Testis (tissue), 3 donors: Measurements from ENCODE around the gene HLF. TPM values are rescaled to one million over a fixed set of nuclear protein-coding genes. Genes with fewer than 3 reads are reported as not detected.

Experiments
- DNase-seq: peaks from one replicate; pipeline ENCODE4 v3.0.0-alpha.2; 2019
- H3K27ac ChIP-seq, 2 donors: fragments of 200-600 bp; sonication (generic); one replicate each; pipeline ENCODE4 v1.5.1; 2019
- H3K27me3 ChIP-seq: fragments of 200-600 bp; sonication (generic); one replicate; pipeline ENCODE4 v1.5.1; 2019
- H3K36me3 ChIP-seq: fragments of 200-600 bp; sonication (generic); one replicate; pipeline ENCODE4 v1.5.1; 2017; ENCODE audit warnings: low read depth; ENCODE audit errors: missing control alignments
- H3K4me1 ChIP-seq: fragments of 200-600 bp; sonication (generic); one replicate; pipeline ENCODE4 v1.5.1; 2019
- H3K4me3 ChIP-seq, 2 donors: fragments of 200-600 bp; sonication (generic); one replicate each; pipeline ENCODE4 v1.5.1; 2017 to 2019
- H3K9me3 ChIP-seq: fragments of 200-600 bp; sonication (generic); one replicate; pipeline ENCODE4 v1.5.1; 2017
- POLR2A ChIP-seq: fragments of 450-650 bp; IDR thresholded peaks from one replicate; pipeline ENCODE4 v1.6.1; 2017; ENCODE audit warnings: antibody characterized with exemption, mild to moderate bottlenecking, moderate library complexity
- WGBS, 2 donors: methylation state at CpG; one replicate each; pipeline ENCODE4 v1.1.5; 2018; 5-methylcytosine and 5-hydroxymethylcytosine counted together
- intact Hi-C: fragments of 100-400 bp; cut with DNase I; formaldehyde crosslinking; loops from one replicate; pipeline ENCODE4 v1.15.1; 2023; ENCODE audit warnings: low total_unique reads
- polyA plus RNA-seq: library from polyadenylated mRNA; stranded (reverse); fragments of 350-450 nt; fragmentation: Illumina TruSeq; extraction: RNeasy Lipid Tissue Mini Kit (QIAGEN cat#74804); gene quantifications from one replicate; pipeline ENCODE4 v1.2.3, GENCODE V29; 2014; ENCODE audit warnings: low read depth, low replicate concordance; ENCODE audit not compliant: insufficient read depth
- total RNA-seq, 2 donors: library from RNA; depleted of rRNA; stranded (reverse); fragments of >200 nt; gene quantifications; one replicate each; pipeline ENCODE4 v1.2.3, GENCODE V29; 2016
- TF ChIP-seq, protein P1 (sequence below), 3 experiments: fragments of 450-650 bp in 2 of 3; fragments of 200-600 bp in 1 of 3; sonication (generic) in 1 of 3; IDR thresholded peaks; one replicate each; pipeline ENCODE4 v1.5.1; 2016 to 2019; ENCODE audit warnings: antibody characterized with exemption in 3 of 3, mild to moderate bottlenecking in 2 of 3, moderate library complexity in 1 of 3

Gene HLF
- total and polyA plus RNA-seq, 3 donors from 2014 or later = 7.0 to 23.4 (median 14.5) TPM

DNA sequence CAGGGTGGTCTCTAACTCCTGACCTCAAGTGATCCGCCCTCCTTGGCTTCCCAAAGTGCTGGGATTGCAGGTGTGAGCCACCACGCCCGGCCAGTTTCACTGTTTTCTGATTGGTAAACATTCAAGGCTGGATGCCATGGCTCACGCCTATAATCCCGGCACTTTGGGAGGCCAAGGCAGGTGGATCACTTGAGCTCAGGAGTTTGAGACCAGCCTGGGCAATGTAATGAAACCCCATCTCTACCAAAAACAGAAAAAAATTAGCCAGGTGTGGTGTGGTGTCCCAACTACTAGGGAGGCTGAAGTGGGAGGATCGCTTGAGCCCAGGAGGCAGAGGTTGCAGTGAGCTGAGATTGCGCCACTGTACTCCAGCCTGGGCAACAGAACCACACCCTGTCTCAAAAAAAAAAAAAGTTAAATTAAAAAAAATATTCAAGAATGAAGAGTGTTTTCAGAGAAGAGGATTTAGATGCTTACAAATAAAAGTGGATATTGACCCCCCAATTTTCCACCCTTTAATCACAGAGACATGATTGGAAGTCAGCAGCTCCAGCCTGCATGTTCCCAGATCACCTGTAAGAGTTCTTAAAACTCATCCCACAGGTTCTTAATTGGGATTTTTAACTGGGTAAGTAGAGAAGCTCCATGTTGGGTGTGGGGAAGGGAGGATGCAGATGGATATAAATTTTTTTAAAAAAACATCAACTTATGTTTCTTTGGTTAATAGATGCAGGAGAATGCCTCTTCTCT lies 23.8 kb downstream of the HLF start:
- TF ChIP-seq, protein P1, sequence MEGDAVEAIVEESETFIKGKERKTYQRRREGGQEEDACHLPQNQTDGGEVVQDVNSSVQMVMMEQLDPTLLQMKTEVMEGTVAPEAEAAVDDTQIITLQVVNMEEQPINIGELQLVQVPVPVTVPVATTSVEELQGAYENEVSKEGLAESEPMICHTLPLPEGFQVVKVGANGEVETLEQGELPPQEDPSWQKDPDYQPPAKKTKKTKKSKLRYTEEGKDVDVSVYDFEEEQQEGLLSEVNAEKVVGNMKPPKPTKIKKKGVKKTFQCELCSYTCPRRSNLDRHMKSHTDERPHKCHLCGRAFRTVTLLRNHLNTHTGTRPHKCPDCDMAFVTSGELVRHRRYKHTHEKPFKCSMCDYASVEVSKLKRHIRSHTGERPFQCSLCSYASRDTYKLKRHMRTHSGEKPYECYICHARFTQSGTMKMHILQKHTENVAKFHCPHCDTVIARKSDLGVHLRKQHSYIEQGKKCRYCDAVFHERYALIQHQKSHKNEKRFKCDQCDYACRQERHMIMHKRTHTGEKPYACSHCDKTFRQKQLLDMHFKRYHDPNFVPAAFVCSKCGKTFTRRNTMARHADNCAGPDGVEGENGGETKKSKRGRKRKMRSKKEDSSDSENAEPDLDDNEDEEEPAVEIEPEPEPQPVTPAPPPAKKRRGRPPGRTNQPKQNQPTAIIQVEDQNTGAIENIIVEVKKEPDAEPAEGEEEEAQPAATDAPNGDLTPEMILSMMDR (IDR thresholded peaks at IDR 0.05) = no peak
- no peak for TF ChIP-seq POLR2A
- H3K4me3 ChIP-seq = no peak overlapping the region
- intact Hi-C loops = no loop called here
- H3K27ac ChIP-seq = no peak overlapping the region
- H3K9me3 ChIP-seq = no peaks in the 10 kb centered on the region
- peaks cover 26% of the 10 kb centered on the region for H3K4me1 ChIP-seq
- H3K36me3 ChIP-seq = no peaks in the 10 kb centered on the region
- H3K27me3 ChIP-seq = no peaks in the 10 kb centered on the region
- WGBS, 2 donors = 86 to 88% methylated on average over 7 of the region's 7 CpGs
- DNase-seq = no peak

- Histone ChIP-seq H3K27me3 (no peaks in the 10 kb centered on the region), H3K27ac (no peak overlapping the region), H3K36me3 (no peaks in the 10 kb centered on the region), H3K4me1 (peaks cover 23% of the 10 kb centered on the region), H3K9me3 (no peaks in the 10 kb centered on the region), H3K4me3 (no peak overlapping the region)
- 100% methylated on average over 1 of the region's 1 CpG for WGBS, 2 donors
- intact Hi-C loops = no loop called here
- TF ChIP-seq, protein P1 (IDR thresholded peaks at IDR 0.05) = no peak
- no peak for TF ChIP-seq POLR2A
- DNase-seq = no peak
Measured at GRCh38 chr17:55289106-55289446, 24.3 kb downstream of the HLF start.

DNA sequence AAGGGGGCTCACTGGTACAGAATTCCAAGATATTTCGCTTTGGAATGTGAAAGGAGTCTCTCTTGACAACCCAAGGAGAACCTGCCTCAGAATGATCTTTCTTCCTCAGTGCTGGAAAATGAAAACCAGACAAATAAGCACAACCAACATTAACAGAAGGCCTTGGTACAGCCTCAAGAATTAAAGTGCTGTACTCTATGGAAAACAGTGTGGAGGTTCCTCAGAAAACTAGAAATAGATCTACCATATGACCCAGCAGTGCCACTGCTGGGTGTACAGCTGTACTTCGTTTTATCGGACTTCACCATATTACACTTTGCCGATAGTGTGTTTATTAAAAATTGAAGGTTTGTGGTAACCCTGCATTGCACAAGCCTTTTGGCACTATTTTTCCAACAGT lies 25.2 kb downstream of the HLF start:
- peaks cover 15% of the 10 kb centered on the region for H3K4me1 ChIP-seq
- H3K4me3 ChIP-seq = no peak overlapping the region
- H3K36me3 ChIP-seq = no peaks in the 10 kb centered on the region
- H3K27me3 ChIP-seq = no peaks in the 10 kb centered on the region
- no peak for DNase-seq
- no peak overlapping the region for H3K27ac ChIP-seq
- TF ChIP-seq, protein P1 (IDR thresholded peaks at IDR 0.05) = no peak
- TF ChIP-seq POLR2A = no peak
- intact Hi-C loops = no loop called here
- WGBS, 2 donors = 89% methylated on average over 4 of the region's 4 CpGs
- H3K9me3 ChIP-seq = no peaks in the 10 kb centered on the region

GRCh38 chr17:55290492-55291113 lies 25.8 kb downstream of the HLF start:
- H3K36me3 ChIP-seq = no peaks in the 10 kb centered on the region
- intact Hi-C loops = no loop called here
- no peaks in the 10 kb centered on the region for H3K27me3 ChIP-seq
- DNase-seq = no peak
- H3K4me3 ChIP-seq = no peak overlapping the region
- H3K4me1 ChIP-seq = peaks cover 13% of the 10 kb centered on the region
- H3K27ac ChIP-seq = no peak overlapping the region
- WGBS, 2 donors = 63 to 65% methylated on average over 5 of the region's 5 CpGs
- H3K9me3 ChIP-seq = no peaks in the 10 kb centered on the region
- no peak for TF ChIP-seq POLR2A
- TF ChIP-seq, protein P1 (IDR thresholded peaks at IDR 0.05) = no peak

DNA sequence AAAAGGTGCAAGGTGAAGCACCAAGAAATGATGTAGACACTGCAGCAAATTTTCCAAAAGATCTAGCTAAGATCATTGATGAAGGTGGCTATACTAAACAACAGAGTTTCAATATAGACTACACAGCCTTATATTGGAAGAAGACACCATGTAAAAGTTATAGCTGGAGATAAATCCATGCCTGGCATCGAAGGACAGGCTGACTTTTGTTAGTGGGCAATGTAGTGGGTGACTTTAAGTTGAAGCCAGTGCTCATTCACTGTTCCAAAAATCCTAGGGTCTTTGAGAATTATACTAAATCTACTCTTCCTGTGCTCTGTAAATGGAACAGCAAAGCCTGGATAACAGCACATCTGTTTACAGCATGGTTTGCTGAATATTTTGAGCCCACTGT lies 26.4 kb downstream of the HLF start:
- no peak for DNase-seq
- Histone ChIP-seq H3K4me3 (no peak overlapping the region), H3K36me3 (no peaks in the 10 kb centered on the region), H3K9me3 (no peaks in the 10 kb centered on the region), H3K4me1 (peaks cover 12% of the 10 kb centered on the region), H3K27ac (no peak overlapping the region), H3K27me3 (no peaks in the 10 kb centered on the region)
- 89 to 100% methylated on average over 1 of the region's 1 CpG for WGBS, 2 donors
- intact Hi-C loops = no loop called here
- no peak for TF ChIP-seq POLR2A
- TF ChIP-seq, protein P1 (IDR thresholded peaks at IDR 0.05) = no peak
